GM12891 (cell line): Measurements from ENCODE around the gene EOGT.

Experiments used
- POLR2A ChIP-seq: IDR thresholded peaks from 2 replicates; pipeline ENCODE4 v1.6.1; 2011; ENCODE audit warnings: low read depth, low read length, control low read depth
- POLR2AphosphoS5 ChIP-seq: IDR thresholded peaks from 2 replicates; pipeline ENCODE4 v1.6.1; 2011; ENCODE audit warnings: low read depth, low read length, control low read depth
- POU2F2 ChIP-seq: IDR thresholded peaks from 2 replicates; pipeline ENCODE4 v1.6.1; 2011; ENCODE audit warnings: low read depth, mild to moderate bottlenecking, control low read depth, low read length, moderate library complexity
- SPI1 ChIP-seq: IDR thresholded peaks from 2 replicates; pipeline ENCODE4 v1.6.1; 2011; ENCODE audit warnings: low read depth, low read length, control low read depth
- TAF1 ChIP-seq: IDR thresholded peaks from 2 replicates; pipeline ENCODE4 v1.6.1; 2011; ENCODE audit warnings: low read depth, low read length, control low read depth

DNA sequence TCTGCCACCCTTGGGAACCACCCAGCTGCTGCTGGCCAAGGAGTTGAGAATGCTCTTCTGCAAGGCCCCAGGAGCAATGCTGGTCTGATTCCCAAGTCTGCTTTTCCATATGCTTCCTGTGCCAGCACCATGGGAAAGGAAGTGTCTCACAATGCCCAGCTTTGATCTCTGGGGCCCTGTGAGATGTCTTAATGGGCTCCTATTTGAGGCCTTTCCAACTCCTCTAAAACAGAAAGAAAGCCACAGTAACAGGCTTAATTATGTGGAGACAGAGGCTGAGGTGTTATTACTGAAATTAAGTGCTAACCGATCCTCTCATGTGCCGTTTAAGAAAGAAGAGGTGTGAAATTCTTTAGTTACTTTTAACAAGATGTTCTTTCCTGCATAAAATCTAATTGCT, 4.5 kb downstream of the EOGT start:
- TF ChIP-seq TAF1 (no peak), POLR2A (no peak), POLR2AphosphoS5 (no peak), SPI1 (no peak), POU2F2 (no peak)
